HFFc6 (cell line): ENCODE measurements around the gene DPP4. TPM values are rescaled to one million over a fixed set of nuclear protein-coding genes. Genes with fewer than 3 reads are reported as not detected.

ENCODE experiments used
- DNase-seq: peaks from one replicate; pipeline ENCODE4 v3.0.0-alpha.2; 2018
- H3K27ac Mint-ChIP-seq: 2 replicates; pipeline ENCODE4 v1.8.0; 2020; ENCODE audit warnings: mild to moderate bottlenecking, mixed read lengths
- H3K27me3 Mint-ChIP-seq: 2 replicates; pipeline ENCODE4 v1.8.0; 2021; ENCODE audit warnings: mild to moderate bottlenecking, moderate library complexity, mixed read lengths; ENCODE audit not compliant: insufficient read depth
- H3K36me3 Mint-ChIP-seq: 2 replicates; pipeline ENCODE4 v1.8.0; 2021; ENCODE audit warnings: low read depth, mixed read lengths
- H3K4me1 Mint-ChIP-seq: 2 replicates; pipeline ENCODE4 v1.8.0; 2020; ENCODE audit warnings: low read depth, mixed read lengths
- H3K4me3 Mint-ChIP-seq: 2 replicates; pipeline ENCODE4 v1.8.0; 2020; ENCODE audit warnings: mild to moderate bottlenecking, moderate library complexity, mixed read lengths
- H3K9me3 Mint-ChIP-seq: 2 replicates; pipeline ENCODE4 v1.8.0; 2020; ENCODE audit warnings: mild to moderate bottlenecking, mixed read lengths
- CTCF ChIP-seq: fragments of 200-600 bp; sonication (generic); IDR thresholded peaks from 2 replicates; pipeline ENCODE4 v1.5.0; 2021; ENCODE audit warnings: antibody characterized with exemption, mild to moderate bottlenecking
- total RNA-seq, 6 experiments: library from RNA; stranded (reverse); fragmentation: NEBNext Ultra II Directional; extraction: Animal tissue kit (Norgen Biotek cat#: 25700); gene quantifications; 2 replicates in 1 of 6; 3 replicates in 5 of 6; pipeline ENCODE4 v1.2.3, GENCODE V29; 2021

The DPP4 gene
- total RNA-seq, 6 experiments from 2014 or later = 30.7 to 44.1 (median 36.4) TPM

GRCh38 chr2:162113776-162114168, 39.8 kb upstream of the DPP4 start:
- Mint-ChIP-seq H3K4me3 (no peak overlapping the region), H3K27ac (no peak overlapping the region)

GRCh38 chr2:162113088-162113775, 39.2 kb upstream of the DPP4 start:
- Mint-ChIP-seq H3K36me3 (peaks cover 14% of the 10 kb centered on the region), H3K9me3 (peaks cover 16% of the 10 kb centered on the region), H3K4me3 (no peak overlapping the region), H3K27ac (no peak overlapping the region), H3K4me1 (peaks cover 18% of the 10 kb centered on the region), H3K27me3 (no peaks in the 10 kb centered on the region; the same call in 1 of the 2 replicates)
- no peak for TF ChIP-seq CTCF
- no peak for DNase-seq

More at GRCh38 chr2:162113776-162114168, 39.8 kb upstream of the DPP4 start:
- TF ChIP-seq CTCF = no peak
- peaks cover 14% of the 10 kb centered on the region for H3K36me3 Mint-ChIP-seq
- H3K4me1 Mint-ChIP-seq = peaks cover 18% of the 10 kb centered on the region
- H3K9me3 Mint-ChIP-seq = peaks cover 16% of the 10 kb centered on the region
- DNase-seq = peak; percentile 50
- no peaks in the 10 kb centered on the region; the same call in 1 of the 2 replicates for H3K27me3 Mint-ChIP-seq

GRCh38 chr2:162111958-162112850, 38.2 kb upstream of the DPP4 start:
- no peak overlapping the region for H3K27ac Mint-ChIP-seq
- H3K9me3 Mint-ChIP-seq = peaks cover 16% of the 10 kb centered on the region
- no peak for DNase-seq
- peaks cover 18% of the 10 kb centered on the region for H3K4me1 Mint-ChIP-seq
- peaks cover 14% of the 10 kb centered on the region for H3K36me3 Mint-ChIP-seq
- no peak for TF ChIP-seq CTCF
- H3K4me3 Mint-ChIP-seq = no peak overlapping the region
- H3K27me3 Mint-ChIP-seq = no peaks in the 10 kb centered on the region; the same call in 1 of the 2 replicates

GRCh38 chr2:162107361-162107901, 33.4 kb upstream of the DPP4 start:
- no peaks in the 10 kb centered on the region for H3K9me3 Mint-ChIP-seq
- peaks cover 12% of the 10 kb centered on the region for H3K4me1 Mint-ChIP-seq
- no peak overlapping the region for H3K4me3 Mint-ChIP-seq
- no peak overlapping the region for H3K27ac Mint-ChIP-seq
- DNase-seq = no peak
- no peaks in the 10 kb centered on the region; the same call in none of the 2 replicates for H3K27me3 Mint-ChIP-seq
- no peaks in the 10 kb centered on the region for H3K36me3 Mint-ChIP-seq
- no peak for TF ChIP-seq CTCF

GRCh38 chr2:162106746-162107145, 32.7 kb upstream of the DPP4 start:
- no peak for TF ChIP-seq CTCF
- Mint-ChIP-seq H3K9me3 (no peaks in the 10 kb centered on the region), H3K36me3 (no peaks in the 10 kb centered on the region), H3K27me3 (no peaks in the 10 kb centered on the region; the same call in none of the 2 replicates), H3K27ac (no peak overlapping the region), H3K4me3 (no peak overlapping the region), H3K4me1 (peaks cover 12% of the 10 kb centered on the region)
- DNase-seq = no peak
